Body of pancreas (tissue), 4 donors: ENCODE measurements around the gene LRCH1. TPM values are rescaled to one million over a fixed set of nuclear protein-coding genes. Genes with fewer than 3 reads are reported as not detected.

ENCODE experiments used
- ATAC-seq: fragments of 150-250 bp; one replicate; pipeline ENCODE4 v1.9.1; 2016
- DNase-seq, 4 donors: peaks; one replicate each; pipeline ENCODE4 v3.0.0-alpha.2; 2019
- H3K27ac ChIP-seq, 4 donors: fragments of 200-600 bp; sonication (generic); 1 replicate in 3 of 4; 2 replicates in 1 of 4; pipeline versions ENCODE4 v1.5.1 to v1.6.1; 2016 to 2019; ENCODE audit warnings: mild to moderate bottlenecking in 1 of 4, mixed read lengths in 1 of 4, moderate library complexity in 1 of 4
- H3K27me3 ChIP-seq, 2 donors: fragments of 200-600 bp; sonication (generic); one replicate each; pipeline ENCODE4 v1.6.0; 2016; ENCODE audit warnings: mild to moderate bottlenecking in 1 of 2
- H3K36me3 ChIP-seq, 2 donors: fragments of 200-600 bp; sonication (generic); replicated peaks in 1 of 2; 2 replicates each; pipeline ENCODE4 v1.5.1; 2016; ENCODE audit warnings: low read depth in 2 of 2; ENCODE audit not compliant: insufficient read depth in 1 of 2
- H3K4me1 ChIP-seq: fragments of 200-600 bp; sonication (generic); one replicate; pipeline ENCODE4 v1.6.0; 2016
- H3K4me3 ChIP-seq, 2 donors: fragments of 200-600 bp; sonication (generic); 1 replicate in 1 of 2; 2 replicates in 1 of 2; pipeline ENCODE4 v1.5.1; 2016 to 2019
- H3K9me3 ChIP-seq, 3 donors: fragments of 200-600 bp; sonication (generic); 1 replicate in 2 of 3; 2 replicates in 1 of 3; pipeline ENCODE4 v1.5.1; 2016
- CTCF ChIP-seq, 7 experiments: fragments of 450-650 bp in 4 of 7; fragments of 200-600 bp in 3 of 7; sonication (generic) in 3 of 7; IDR thresholded peaks; one replicate each; pipeline ENCODE4 v1.5.1; 2016 to 2019; ENCODE audit warnings: antibody characterized with exemption in 7 of 7
- POLR2A ChIP-seq, 3 donors: fragments of 450-650 bp; IDR thresholded peaks; one replicate each; pipeline ENCODE4 v1.6.1; 2016; ENCODE audit warnings: antibody characterized with exemption in 3 of 3, mild to moderate bottlenecking in 2 of 3
- WGBS, 2 donors: methylation state at CpG; one replicate each; pipeline ENCODE4 v1.1.5; 2017; 5-methylcytosine and 5-hydroxymethylcytosine counted together
- intact Hi-C: fragments of 100-400 bp; cut with DNase I; formaldehyde crosslinking; loops from one replicate; pipeline ENCODE4 v1.15.1; 2023
- total RNA-seq, 2 donors: library from RNA; depleted of rRNA; stranded (reverse); fragments of >200 nt; gene quantifications; one replicate each; pipeline ENCODE4 v1.1.0, GENCODE V29; 2016

The LRCH1 gene
- total RNA-seq, 2 donors from 2014 or later: 7.3 to 8.6 TPM

DNA sequence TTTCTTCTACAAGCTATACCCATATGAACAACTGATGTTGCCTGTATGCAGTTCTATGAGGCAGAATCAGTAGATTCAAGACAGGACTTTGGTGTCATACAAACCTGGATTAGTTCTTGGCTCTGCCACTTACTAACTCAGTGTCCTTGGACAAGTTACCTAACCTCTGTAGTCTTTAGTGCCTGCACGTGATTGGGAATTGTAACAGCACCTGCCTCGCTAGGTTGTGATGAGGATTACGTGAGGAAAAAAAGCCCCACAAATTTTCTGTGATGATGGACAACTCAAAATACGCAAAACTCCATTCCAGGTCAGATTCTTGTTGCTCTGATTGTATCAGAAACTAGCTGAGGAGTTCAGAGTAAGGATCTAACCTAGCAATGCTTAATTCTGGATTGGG lies 89.3 kb downstream of the LRCH1 start:
- ATAC-seq (peak; percentile 47), DNase-seq (peak in 1 of 4 donors; percentile 19)
- H3K9me3 ChIP-seq: no peaks in the 10 kb centered on the region
- intact Hi-C loops: no loop called here
- H3K27ac ChIP-seq: no peak overlapping the region
- TF ChIP-seq POLR2A (IDR thresholded peaks at IDR 0.05): no peak
- no peak for TF ChIP-seq CTCF (IDR thresholded peaks at IDR 0.05)
- H3K27me3 ChIP-seq: no peaks in the 10 kb centered on the region
- 43 to 50% methylated on average over 4 of the region's 4 CpGs for WGBS, 2 donors
- H3K4me3 ChIP-seq: no peak overlapping the region
- H3K36me3 ChIP-seq: no peaks in the 10 kb centered on the region
- peaks cover 17% of the 10 kb centered on the region for H3K4me1 ChIP-seq

DNA sequence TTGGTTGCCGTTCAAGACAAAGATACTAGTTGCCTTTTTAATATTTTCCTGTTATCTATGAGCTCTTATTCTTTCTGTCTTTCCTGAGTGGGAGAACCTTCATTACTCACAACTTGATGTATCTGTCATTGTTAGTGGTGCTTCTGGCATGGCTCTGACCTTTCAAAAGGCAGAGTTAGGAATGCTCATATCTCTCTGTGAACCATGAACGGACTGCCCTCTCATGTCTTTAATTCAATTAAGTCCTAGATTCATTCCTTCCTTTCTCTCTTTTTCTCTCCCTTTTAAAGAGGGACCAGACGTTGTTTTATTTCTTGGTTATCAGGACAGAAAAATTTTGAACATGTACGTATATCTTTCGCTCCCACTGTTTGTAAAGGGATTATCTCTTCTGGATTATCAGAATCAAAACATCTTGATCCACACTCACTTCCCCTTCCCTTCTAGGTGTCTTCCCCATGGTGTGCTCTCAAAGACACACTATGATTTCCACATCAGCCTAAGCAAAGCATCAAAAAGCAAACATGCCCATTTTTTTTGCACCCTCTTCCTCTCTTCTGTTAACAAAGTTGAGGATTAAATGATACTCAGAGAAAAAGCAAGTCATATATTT lies 90.3 kb downstream of the LRCH1 start:
- TF ChIP-seq POLR2A (IDR thresholded peaks at IDR 0.05) (no peak), CTCF (IDR thresholded peaks at IDR 0.05) (no peak)
- Histone ChIP-seq H3K27me3 (no peaks in the 10 kb centered on the region), H3K36me3 (no peaks in the 10 kb centered on the region), H3K4me3 (no peak overlapping the region), H3K27ac (no peak overlapping the region), H3K4me1 (peaks cover 20% of the 10 kb centered on the region), H3K9me3 (no peaks in the 10 kb centered on the region)
- intact Hi-C loops: no loop called here
- ATAC-seq: no peak
- DNase-seq: no peak
- 85 to 90% methylated on average over 5 of the region's 5 CpGs for WGBS, 2 donors

DNA sequence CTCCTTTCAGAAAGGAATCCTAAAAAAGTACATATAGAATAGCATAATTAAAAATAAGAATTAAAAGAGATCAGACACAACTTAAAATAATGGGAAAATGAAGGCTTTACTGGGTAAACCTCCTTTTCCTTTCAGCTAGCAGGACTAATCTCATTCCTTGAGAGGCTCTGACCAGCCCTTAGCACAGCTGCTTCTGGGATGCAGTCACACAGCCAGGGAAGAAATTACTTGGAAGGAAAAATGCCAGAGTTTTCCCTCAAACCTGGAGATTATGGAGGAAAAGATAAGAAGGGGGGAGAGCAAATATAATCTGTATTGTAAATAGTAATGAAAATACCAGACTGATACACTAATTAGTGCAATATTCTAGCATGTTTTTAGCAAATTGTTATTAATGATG lies 91.8 kb downstream of the LRCH1 start:
- Histone ChIP-seq H3K9me3 (no peaks in the 10 kb centered on the region), H3K27ac (no peak overlapping the region), H3K36me3 (no peaks in the 10 kb centered on the region), H3K4me3 (no peak overlapping the region), H3K27me3 (no peaks in the 10 kb centered on the region), H3K4me1 (peaks cover 24% of the 10 kb centered on the region)
- ATAC-seq (no peak), DNase-seq (no peak)
- intact Hi-C loops: no loop called here
- no peak for TF ChIP-seq POLR2A (IDR thresholded peaks at IDR 0.05)
- TF ChIP-seq CTCF (IDR thresholded peaks at IDR 0.05): no peak

- no peak for ATAC-seq
- 65% methylated on average over 7 of the region's 7 CpGs for WGBS, 2 donors
- Histone ChIP-seq H3K27me3 (no peaks in the 10 kb centered on the region), H3K4me1 (peaks cover 19% of the 10 kb centered on the region), H3K36me3 (no peaks in the 10 kb centered on the region), H3K4me3 (no peak overlapping the region), H3K9me3 (no peaks in the 10 kb centered on the region), H3K27ac (no peak overlapping the region)
- DNase-seq: no peak
- TF ChIP-seq CTCF (IDR thresholded peaks at IDR 0.05) (no peak), POLR2A (IDR thresholded peaks at IDR 0.05) (no peak)
- intact Hi-C loops: no loop called here
Measured at GRCh38 chr13:46647512-46648065, 94.6 kb downstream of the LRCH1 start.

- WGBS, 2 donors: 47 to 53% methylated on average over 4 of the region's 4 CpGs
- peak; percentile 67 for ATAC-seq
- no peaks in the 10 kb centered on the region for H3K36me3 ChIP-seq
- intact Hi-C loops: no loop called here
- no peaks in the 10 kb centered on the region for H3K27me3 ChIP-seq
- DNase-seq: peak; percentile 49 to 72 (median 62)
- peaks cover 13% of the 10 kb centered on the region for H3K4me1 ChIP-seq
- no peak overlapping the region for H3K4me3 ChIP-seq
- TF ChIP-seq POLR2A (IDR thresholded peaks at IDR 0.05) (no peak), CTCF (IDR thresholded peaks at IDR 0.05) (no peak)
- no peak overlapping the region for H3K27ac ChIP-seq
- no peaks in the 10 kb centered on the region for H3K9me3 ChIP-seq
Measured at GRCh38 chr13:46648166-46648607, 95.2 kb downstream of the LRCH1 start.
